ENCODE results near the gene TBX19. TPM values are rescaled to one million over a fixed set of nuclear protein-coding genes. Genes with fewer than 3 reads are reported as not detected.
A peak's percentile ranks its signal among the peaks of the same experiment; 100 is the strongest.

TBX19 gene
- total RNA-seq, 1 donor from 2014 or later, result 0.78 TPM

GRCh38 chr1:168316142-168316541 is 35.5 kb downstream of the TBX19 start:
- H3K4me3 Mint-ChIP-seq (ENCODE audit: unreplicated experiment), result no peak overlapping the region

GRCh38 chr1:168317309-168317708 is 36.6 kb downstream of the TBX19 start:
- H3K9me3 Mint-ChIP-seq (ENCODE audit: unreplicated experiment), result peaks cover 8% of the 10 kb centered on the region
- H3K36me3 Mint-ChIP-seq (ENCODE audit: unreplicated experiment), result no peaks in the 10 kb centered on the region
- no peak overlapping the region for H3K4me3 Mint-ChIP-seq (ENCODE audit: unreplicated experiment)
- no peak for TF ChIP-seq CTCF (IDR thresholded peaks at IDR 0.05; ENCODE audit: partially characterized antibody, unreplicated experiment)
- DNase-seq, result no peak
- H3K27ac Mint-ChIP-seq (ENCODE audit: unreplicated experiment), result no peak overlapping the region
- H3K4me1 Mint-ChIP-seq (ENCODE audit: low read depth, unreplicated experiment), result peaks cover 17% of the 10 kb centered on the region
- peaks cover 2% of the 10 kb centered on the region for H3K27me3 Mint-ChIP-seq (ENCODE audit: unreplicated experiment)

More at GRCh38 chr1:168316142-168316541, 35.5 kb downstream of the TBX19 start:
- Mint-ChIP-seq H3K27ac (ENCODE audit: unreplicated experiment) (no peak overlapping the region), H3K36me3 (ENCODE audit: unreplicated experiment) (no peaks in the 10 kb centered on the region), H3K4me1 (ENCODE audit: low read depth, unreplicated experiment) (peaks cover 17% of the 10 kb centered on the region), H3K27me3 (ENCODE audit: unreplicated experiment) (peaks cover 2% of the 10 kb centered on the region), H3K9me3 (ENCODE audit: unreplicated experiment) (peaks cover 8% of the 10 kb centered on the region)
- no peak for TF ChIP-seq CTCF (IDR thresholded peaks at IDR 0.05; ENCODE audit: partially characterized antibody, unreplicated experiment)
- DNase-seq, result no peak

GRCh38 chr1:168319691-168320090 is 39.0 kb downstream of the TBX19 start:
- peak overlapping the region; percentile 8 for H3K4me3 Mint-ChIP-seq (ENCODE audit: unreplicated experiment)
- DNase-seq, result peak; percentile 47
- peak overlapping the region; percentile 79 for H3K27ac Mint-ChIP-seq (ENCODE audit: unreplicated experiment)
- peaks cover 2% of the 10 kb centered on the region for H3K27me3 Mint-ChIP-seq (ENCODE audit: unreplicated experiment)
- H3K9me3 Mint-ChIP-seq (ENCODE audit: unreplicated experiment), result peaks cover 8% of the 10 kb centered on the region
- peaks cover 17% of the 10 kb centered on the region for H3K4me1 Mint-ChIP-seq (ENCODE audit: low read depth, unreplicated experiment)
- no peak for TF ChIP-seq CTCF (IDR thresholded peaks at IDR 0.05; ENCODE audit: partially characterized antibody, unreplicated experiment)
- H3K36me3 Mint-ChIP-seq (ENCODE audit: unreplicated experiment), result no peaks in the 10 kb centered on the region

GRCh38 chr1:168320149-168320548 is 39.5 kb downstream of the TBX19 start:
- TF ChIP-seq CTCF (IDR thresholded peaks at IDR 0.05; ENCODE audit: partially characterized antibody, unreplicated experiment), result no peak
- peaks cover 17% of the 10 kb centered on the region for H3K4me1 Mint-ChIP-seq (ENCODE audit: low read depth, unreplicated experiment)
- H3K36me3 Mint-ChIP-seq (ENCODE audit: unreplicated experiment), result no peaks in the 10 kb centered on the region
- H3K27me3 Mint-ChIP-seq (ENCODE audit: unreplicated experiment), result peaks cover 2% of the 10 kb centered on the region
- H3K4me3 Mint-ChIP-seq (ENCODE audit: unreplicated experiment), result peak overlapping the region; percentile 68
- H3K9me3 Mint-ChIP-seq (ENCODE audit: unreplicated experiment), result peaks cover 8% of the 10 kb centered on the region
- H3K27ac Mint-ChIP-seq (ENCODE audit: unreplicated experiment), result peak overlapping the region; percentile 79
- no peak for DNase-seq

GRCh38 chr1:168320800-168321450 is 40.2 kb downstream of the TBX19 start:
- Mint-ChIP-seq H3K27me3 (ENCODE audit: unreplicated experiment) (peaks cover 2% of the 10 kb centered on the region), H3K36me3 (ENCODE audit: unreplicated experiment) (no peaks in the 10 kb centered on the region), H3K9me3 (ENCODE audit: unreplicated experiment) (peaks cover 8% of the 10 kb centered on the region), H3K27ac (ENCODE audit: unreplicated experiment) (no peak overlapping the region), H3K4me3 (ENCODE audit: unreplicated experiment) (peak overlapping the region; percentile 13), H3K4me1 (ENCODE audit: low read depth, unreplicated experiment) (peaks cover 17% of the 10 kb centered on the region)
- no peak for TF ChIP-seq CTCF (IDR thresholded peaks at IDR 0.05; ENCODE audit: partially characterized antibody, unreplicated experiment)
- no peak for DNase-seq
